ENCODE results near the gene POF1B.
A peak's percentile ranks its signal among the peaks of the same experiment; 100 is the strongest.

The POF1B gene

DNA sequence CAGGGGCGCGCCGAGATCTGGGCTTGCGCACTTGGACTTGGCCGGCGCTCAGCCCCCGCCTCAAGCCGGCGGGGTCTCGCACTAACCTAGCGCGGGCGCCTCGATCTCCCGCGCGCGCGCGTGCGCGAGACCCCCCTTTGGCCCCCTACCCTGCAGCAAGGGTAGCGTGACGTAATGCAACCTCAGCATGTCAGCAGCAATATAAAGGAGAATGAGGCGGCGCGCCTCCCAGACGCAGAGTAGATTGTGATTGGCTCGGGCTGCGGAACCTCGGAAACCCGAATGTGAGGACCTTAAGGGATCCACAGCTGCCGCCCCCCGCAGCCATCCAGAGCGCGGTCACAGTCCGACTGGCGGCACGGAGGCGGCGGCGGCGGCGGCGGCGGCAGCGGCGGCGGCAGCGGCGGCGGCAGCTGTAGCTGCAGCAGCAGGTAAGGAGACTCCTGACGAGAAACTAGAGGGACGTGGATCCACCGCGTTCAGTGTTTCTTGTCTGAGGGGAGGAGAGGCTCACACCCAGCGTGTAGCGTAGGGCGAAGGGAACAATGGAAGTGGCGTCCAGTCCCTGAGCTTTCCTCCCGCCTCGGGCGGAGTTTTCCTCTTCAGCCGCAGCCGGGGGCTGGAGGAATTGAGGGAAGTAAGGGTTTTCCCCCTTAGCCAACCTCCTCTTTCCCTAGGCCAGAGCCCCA lies 135.6 kb downstream of the POF1B start, which contains the start of the genes SATL1 and ZNF711:
TSS of gene SATL1 (minus strand) at position 19 of the 689 bp plus-strand sequence. CDS start 134,811 bp downstream, outside the sequence.
TSS of gene ZNF711 (plus strand) at position 231 of the 689 bp plus-strand sequence. CDS start 3,582 bp downstream, outside the sequence.
- TF ChIP-seq, protein P1, sequence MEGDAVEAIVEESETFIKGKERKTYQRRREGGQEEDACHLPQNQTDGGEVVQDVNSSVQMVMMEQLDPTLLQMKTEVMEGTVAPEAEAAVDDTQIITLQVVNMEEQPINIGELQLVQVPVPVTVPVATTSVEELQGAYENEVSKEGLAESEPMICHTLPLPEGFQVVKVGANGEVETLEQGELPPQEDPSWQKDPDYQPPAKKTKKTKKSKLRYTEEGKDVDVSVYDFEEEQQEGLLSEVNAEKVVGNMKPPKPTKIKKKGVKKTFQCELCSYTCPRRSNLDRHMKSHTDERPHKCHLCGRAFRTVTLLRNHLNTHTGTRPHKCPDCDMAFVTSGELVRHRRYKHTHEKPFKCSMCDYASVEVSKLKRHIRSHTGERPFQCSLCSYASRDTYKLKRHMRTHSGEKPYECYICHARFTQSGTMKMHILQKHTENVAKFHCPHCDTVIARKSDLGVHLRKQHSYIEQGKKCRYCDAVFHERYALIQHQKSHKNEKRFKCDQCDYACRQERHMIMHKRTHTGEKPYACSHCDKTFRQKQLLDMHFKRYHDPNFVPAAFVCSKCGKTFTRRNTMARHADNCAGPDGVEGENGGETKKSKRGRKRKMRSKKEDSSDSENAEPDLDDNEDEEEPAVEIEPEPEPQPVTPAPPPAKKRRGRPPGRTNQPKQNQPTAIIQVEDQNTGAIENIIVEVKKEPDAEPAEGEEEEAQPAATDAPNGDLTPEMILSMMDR (IDR thresholded peaks at IDR 0.05; ENCODE audit: insufficient read depth, low read depth, low read length, missing control alignments) = no peak
- peak within 1 kb of the TSS; percentile 64 for H3K4me3 ChIP-seq (ENCODE audit: low read length)
- DNase-seq (ENCODE audit: low read depth) = peak; percentile 15

DNA sequence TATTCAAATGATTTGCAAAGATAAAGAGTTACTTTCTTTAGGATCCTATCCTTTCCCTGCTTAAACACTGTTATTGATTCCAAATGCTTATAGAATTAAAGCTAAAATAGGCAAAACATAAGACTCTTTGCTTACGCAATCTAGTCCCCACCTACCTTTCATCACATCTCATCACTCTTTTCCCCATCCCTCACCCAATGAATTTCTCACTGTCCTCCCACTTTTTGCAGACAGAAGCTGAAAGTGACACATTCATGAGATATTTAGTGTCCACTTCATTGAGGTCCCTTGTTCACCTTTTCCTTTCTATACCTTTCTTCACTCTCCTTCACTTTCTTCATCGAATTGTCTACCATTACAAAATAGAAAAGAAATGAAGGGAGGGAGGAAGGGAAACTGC lies 136.3 kb downstream of the POF1B start:
- no peak for DNase-seq (ENCODE audit: low read depth)
- TF ChIP-seq, protein P1 (IDR thresholded peaks at IDR 0.05; ENCODE audit: insufficient read depth, low read depth, low read length, missing control alignments) = no peak
- no peak overlapping the region for H3K4me3 ChIP-seq (ENCODE audit: low read length)
